ENCODE measurements around the gene GTF3C5.
"Not testable (repeated sequence)": the region's sequence is repeated elsewhere in the genome, so short reads cannot be mapped to it uniquely, and the experiment has no call there.

The GTF3C5 gene

GRCh38 chr9:133086212-133086860, 55.5 kb downstream of the GTF3C5 start:
- H3K4me3 ChIP-seq (ENCODE audit: control insufficient read depth, low read depth, low read length); DNase-seq (ENCODE audit: low read depth): not testable (repeated sequence)

- no peak for DNase-seq (ENCODE audit: low read depth)
- TF ChIP-seq, protein P1, sequence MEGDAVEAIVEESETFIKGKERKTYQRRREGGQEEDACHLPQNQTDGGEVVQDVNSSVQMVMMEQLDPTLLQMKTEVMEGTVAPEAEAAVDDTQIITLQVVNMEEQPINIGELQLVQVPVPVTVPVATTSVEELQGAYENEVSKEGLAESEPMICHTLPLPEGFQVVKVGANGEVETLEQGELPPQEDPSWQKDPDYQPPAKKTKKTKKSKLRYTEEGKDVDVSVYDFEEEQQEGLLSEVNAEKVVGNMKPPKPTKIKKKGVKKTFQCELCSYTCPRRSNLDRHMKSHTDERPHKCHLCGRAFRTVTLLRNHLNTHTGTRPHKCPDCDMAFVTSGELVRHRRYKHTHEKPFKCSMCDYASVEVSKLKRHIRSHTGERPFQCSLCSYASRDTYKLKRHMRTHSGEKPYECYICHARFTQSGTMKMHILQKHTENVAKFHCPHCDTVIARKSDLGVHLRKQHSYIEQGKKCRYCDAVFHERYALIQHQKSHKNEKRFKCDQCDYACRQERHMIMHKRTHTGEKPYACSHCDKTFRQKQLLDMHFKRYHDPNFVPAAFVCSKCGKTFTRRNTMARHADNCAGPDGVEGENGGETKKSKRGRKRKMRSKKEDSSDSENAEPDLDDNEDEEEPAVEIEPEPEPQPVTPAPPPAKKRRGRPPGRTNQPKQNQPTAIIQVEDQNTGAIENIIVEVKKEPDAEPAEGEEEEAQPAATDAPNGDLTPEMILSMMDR (conservative IDR thresholded peaks at IDR 0.05; ENCODE audit: control insufficient read depth, insufficient read depth, low read depth, low read length), result no peak
- H3K4me3 ChIP-seq (ENCODE audit: control insufficient read depth, low read depth, low read length), result no peak overlapping the region
Measured at GRCh38 chr9:133086894-133087293, 56.1 kb downstream of the GTF3C5 start.

DNA sequence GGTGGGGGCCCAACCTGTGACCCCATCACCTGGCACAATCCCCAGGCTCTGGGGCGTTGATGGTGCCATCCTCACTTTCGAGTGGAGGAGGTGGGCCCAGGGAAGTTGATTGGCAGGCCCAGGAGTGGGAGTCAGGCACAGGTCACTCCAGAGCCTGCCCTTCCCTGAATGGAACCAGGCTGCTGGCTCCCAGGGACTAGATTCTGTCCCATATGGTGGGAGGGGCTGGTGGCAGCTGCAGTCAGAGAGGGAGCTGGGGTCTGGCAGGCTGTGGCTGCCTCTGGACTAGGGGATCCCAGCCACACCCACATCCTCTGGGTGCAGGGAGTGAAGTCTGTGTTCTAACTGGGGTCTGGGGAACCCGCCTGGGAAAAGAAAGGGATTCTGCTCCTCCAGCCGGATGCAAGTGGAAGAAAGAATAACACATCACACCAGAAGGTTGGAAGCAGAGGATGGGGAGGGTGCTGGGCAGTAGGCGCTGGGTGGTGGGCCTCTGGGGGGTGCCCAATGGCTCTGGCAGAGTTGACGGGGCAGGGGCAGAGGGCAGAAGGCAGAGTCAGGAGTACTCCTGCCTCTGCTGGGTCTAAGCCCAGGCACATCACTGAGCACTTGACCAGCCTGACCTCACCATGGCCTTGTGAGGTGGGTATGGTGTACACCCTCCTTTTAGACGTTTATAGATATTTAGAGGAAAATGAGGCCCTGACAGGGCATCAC, 56.8 kb downstream of the GTF3C5 start:
- no peak for DNase-seq (ENCODE audit: low read depth)
- no peak overlapping the region for H3K4me3 ChIP-seq (ENCODE audit: control insufficient read depth, low read depth, low read length)
- TF ChIP-seq, protein P1 (conservative IDR thresholded peaks at IDR 0.05; ENCODE audit: control insufficient read depth, insufficient read depth, low read depth, low read length), result no peak

DNA sequence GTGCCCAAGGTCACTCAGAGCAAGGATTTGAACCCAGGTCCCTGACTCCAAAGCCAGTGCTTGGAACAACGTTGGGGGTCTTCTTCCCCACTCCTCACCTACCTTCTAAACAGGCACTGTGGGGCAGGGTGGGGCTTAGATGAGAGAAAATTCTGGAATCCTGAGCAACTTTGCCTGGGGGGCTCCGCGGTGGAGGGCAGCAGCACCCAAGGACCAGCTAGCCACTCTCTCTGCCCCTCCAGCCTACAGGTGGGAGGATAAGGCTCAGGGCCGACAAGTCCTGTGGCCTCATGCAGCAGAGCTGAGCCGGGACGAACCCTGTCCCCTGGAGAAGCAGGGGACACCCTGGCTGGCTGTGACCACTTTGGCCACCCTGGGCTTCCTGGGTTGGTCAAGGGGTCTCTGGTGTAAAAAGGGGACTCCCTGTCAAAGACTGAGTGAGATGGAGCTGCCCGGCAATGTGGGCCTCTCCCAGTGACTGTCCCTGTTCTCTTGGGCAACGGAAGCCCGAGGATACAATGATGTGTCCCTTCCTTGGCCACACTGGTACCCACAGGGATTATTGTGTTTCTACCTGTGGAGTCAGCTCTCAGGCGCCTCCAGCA, 57.5 kb downstream of the GTF3C5 start:
- H3K4me3 ChIP-seq (ENCODE audit: control insufficient read depth, low read depth, low read length), result no peak overlapping the region
- no peak for DNase-seq (ENCODE audit: low read depth)
- TF ChIP-seq, protein P1 (conservative IDR thresholded peaks at IDR 0.05; ENCODE audit: control insufficient read depth, insufficient read depth, low read depth, low read length), result no peak

- no peak for DNase-seq (ENCODE audit: low read depth)
- H3K4me3 ChIP-seq (ENCODE audit: control insufficient read depth, low read depth, low read length), result no peak overlapping the region
- TF ChIP-seq, protein P1 (conservative IDR thresholded peaks at IDR 0.05; ENCODE audit: control insufficient read depth, insufficient read depth, low read depth, low read length), result no peak
Measured at GRCh38 chr9:133088756-133089155, 58.0 kb downstream of the GTF3C5 start.

DNA sequence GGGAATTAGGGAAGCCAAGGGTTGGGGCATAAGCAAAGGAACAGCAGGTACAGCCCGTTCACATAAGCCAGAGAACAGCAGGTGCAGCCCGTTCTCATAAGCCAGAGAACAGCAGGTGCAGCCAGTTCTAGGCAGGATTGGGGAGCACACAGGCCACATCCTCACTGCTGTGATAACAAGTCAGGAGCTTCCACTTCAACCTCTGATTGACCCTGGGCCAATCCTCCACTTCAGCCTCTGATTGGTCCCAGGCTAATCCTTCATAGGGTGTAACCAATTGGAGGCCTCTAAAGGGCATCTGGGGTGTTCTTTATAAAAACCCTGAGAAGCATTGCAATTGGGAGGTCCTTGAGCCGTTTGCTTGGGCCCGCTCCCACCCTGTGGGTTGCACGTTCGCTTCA, 58.5 kb downstream of the GTF3C5 start:
- TF ChIP-seq, protein P1 (conservative IDR thresholded peaks at IDR 0.05; ENCODE audit: control insufficient read depth, insufficient read depth, low read depth, low read length), result no peak
- peak; percentile 4 for DNase-seq (ENCODE audit: low read depth)
- no peak overlapping the region for H3K4me3 ChIP-seq (ENCODE audit: control insufficient read depth, low read depth, low read length)

DNA sequence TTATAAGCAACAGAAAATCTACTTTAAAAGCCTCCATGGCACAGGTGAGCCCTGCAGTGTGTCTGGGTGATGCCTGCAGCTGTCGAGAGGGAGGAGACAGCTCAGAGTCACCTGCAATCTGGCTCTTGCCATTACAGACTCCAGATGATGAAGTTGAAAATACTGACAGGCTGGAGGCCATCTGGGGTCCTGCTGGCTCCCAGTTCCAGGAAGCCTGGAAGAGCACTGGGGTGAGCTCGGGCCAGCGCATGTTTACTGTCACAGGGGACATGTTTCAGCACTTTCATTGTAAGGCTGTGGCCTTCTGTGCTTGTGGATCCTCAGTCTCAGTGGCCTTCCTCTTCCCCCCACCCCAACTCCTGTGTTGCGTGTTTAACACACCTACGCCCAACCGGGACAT, 59.4 kb downstream of the GTF3C5 start:
- TF ChIP-seq, protein P1 (conservative IDR thresholded peaks at IDR 0.05; ENCODE audit: control insufficient read depth, insufficient read depth, low read depth, low read length), result no peak
- no peak for DNase-seq (ENCODE audit: low read depth)
- H3K4me3 ChIP-seq (ENCODE audit: control insufficient read depth, low read depth, low read length), result no peak overlapping the region
